Measurements from ENCODE around the gene PPP1R13L.
A peak's percentile ranks its signal among the peaks of the same experiment; 100 is the strongest.

The PPP1R13L gene

DNA sequence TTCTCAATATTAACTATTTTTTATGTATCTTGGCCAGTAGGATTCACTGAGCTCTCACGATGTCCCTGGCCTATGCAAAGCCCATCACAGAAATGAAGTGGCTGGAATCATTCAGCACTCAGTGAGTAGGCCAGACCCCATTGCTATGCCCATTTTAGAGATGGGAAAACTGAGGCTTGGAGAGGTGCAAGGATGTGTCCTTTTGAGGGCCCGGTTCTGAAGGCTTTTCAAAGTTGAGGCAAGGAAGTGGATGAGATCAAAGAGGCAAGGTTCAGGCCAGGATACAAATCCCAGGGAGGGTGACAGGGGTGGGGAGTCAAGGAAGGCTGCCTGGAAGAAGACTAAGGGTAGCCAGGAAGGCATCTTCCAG is 37.5 kb upstream of the PPP1R13L start:
- TF ChIP-seq, protein P1, sequence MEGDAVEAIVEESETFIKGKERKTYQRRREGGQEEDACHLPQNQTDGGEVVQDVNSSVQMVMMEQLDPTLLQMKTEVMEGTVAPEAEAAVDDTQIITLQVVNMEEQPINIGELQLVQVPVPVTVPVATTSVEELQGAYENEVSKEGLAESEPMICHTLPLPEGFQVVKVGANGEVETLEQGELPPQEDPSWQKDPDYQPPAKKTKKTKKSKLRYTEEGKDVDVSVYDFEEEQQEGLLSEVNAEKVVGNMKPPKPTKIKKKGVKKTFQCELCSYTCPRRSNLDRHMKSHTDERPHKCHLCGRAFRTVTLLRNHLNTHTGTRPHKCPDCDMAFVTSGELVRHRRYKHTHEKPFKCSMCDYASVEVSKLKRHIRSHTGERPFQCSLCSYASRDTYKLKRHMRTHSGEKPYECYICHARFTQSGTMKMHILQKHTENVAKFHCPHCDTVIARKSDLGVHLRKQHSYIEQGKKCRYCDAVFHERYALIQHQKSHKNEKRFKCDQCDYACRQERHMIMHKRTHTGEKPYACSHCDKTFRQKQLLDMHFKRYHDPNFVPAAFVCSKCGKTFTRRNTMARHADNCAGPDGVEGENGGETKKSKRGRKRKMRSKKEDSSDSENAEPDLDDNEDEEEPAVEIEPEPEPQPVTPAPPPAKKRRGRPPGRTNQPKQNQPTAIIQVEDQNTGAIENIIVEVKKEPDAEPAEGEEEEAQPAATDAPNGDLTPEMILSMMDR (conservative IDR thresholded peaks at IDR 0.05; ENCODE audit: low read length), result no peak
- TF ChIP-seq EZH2phosphoT487 (IDR thresholded peaks at IDR 0.05; ENCODE audit: borderline replicate concordance), result no peak
- no peak overlapping the region for H3K4me3 ChIP-seq (ENCODE audit: low read length, poor library complexity, severe bottlenecking)
- no peaks in the 10 kb centered on the region for H3K36me3 ChIP-seq (ENCODE audit: insufficient read depth, low read length)
- peaks cover 15% of the 10 kb centered on the region for H3K4me1 ChIP-seq (ENCODE audit: insufficient read depth, low read length, poor library complexity, severe bottlenecking)
- no peaks in the 10 kb centered on the region for H4K20me1 ChIP-seq (ENCODE audit: insufficient read depth, low read length, poor library complexity, severe bottlenecking)
- H3F3A ChIP-seq (ENCODE audit: low read depth), result no peaks in the 10 kb centered on the region
- H3K9me3 ChIP-seq (ENCODE audit: insufficient read depth, low read depth, low read length), result no peaks in the 10 kb centered on the region
- H2AFZ ChIP-seq (ENCODE audit: low read length), result no peak overlapping the region
- H3K79me2 ChIP-seq (ENCODE audit: insufficient read depth, low read length), result no peaks in the 10 kb centered on the region
- H3K27me3 ChIP-seq (ENCODE audit: insufficient read depth, low read length, poor library complexity, severe bottlenecking), result no peaks in the 10 kb centered on the region
- no peaks in the 10 kb centered on the region for H3K9me2 ChIP-seq (replicated peaks; ENCODE audit: low read depth, low read length)
- no peak overlapping the region for H3K9ac ChIP-seq (ENCODE audit: low read depth, low read length, poor library complexity, severe bottlenecking)
- H3K4me2 ChIP-seq (ENCODE audit: low read depth, low read length, poor library complexity, severe bottlenecking), result peak overlapping the region; percentile 91

DNA sequence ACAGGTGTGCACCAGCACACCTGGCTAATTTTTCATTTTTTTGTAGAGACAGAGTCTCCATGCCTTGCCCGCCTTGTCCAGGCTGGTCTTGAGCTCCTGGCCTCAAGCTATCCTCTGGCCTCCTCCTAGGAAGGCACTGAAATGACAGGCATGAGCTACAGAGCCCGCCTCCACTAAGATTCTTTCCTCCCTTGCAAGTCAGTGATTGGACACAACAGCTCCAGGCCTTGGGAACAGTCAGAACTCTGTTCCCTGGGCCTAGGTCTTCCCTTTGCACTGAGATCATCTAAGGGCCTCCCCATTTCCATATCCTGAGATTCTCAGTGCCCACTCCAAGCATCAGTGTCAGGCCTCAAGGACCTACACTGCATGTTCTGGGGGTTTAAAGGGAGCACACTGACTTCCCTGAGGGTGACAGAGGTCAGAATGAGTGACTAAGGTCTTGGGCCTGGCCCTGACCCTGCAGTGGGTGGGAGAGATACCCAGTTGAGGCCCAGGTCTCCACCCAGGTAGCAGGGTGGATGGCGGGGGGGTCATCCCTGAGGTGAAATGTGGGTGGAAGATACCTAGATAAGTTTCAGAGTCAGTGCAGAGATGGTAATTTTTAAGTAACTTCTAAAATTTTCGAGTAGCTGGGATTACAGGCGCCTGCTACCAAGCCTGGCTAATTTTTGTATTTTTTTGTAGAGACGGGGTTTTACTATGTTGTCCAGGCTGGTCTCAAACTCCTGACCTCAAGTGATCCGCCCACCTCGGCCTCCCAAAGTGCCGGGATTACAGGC is 36.2 kb upstream of the PPP1R13L start:
- Histone ChIP-seq H3K9me3 (ENCODE audit: insufficient read depth, low read depth, low read length) (no peaks in the 10 kb centered on the region), H3K9me2 (replicated peaks; ENCODE audit: low read depth, low read length) (no peaks in the 10 kb centered on the region), H3K4me1 (ENCODE audit: insufficient read depth, low read length, poor library complexity, severe bottlenecking) (peaks cover 15% of the 10 kb centered on the region), H3K79me2 (ENCODE audit: insufficient read depth, low read length) (no peaks in the 10 kb centered on the region), H3K9ac (ENCODE audit: low read depth, low read length, poor library complexity, severe bottlenecking) (no peak overlapping the region), H2AFZ (ENCODE audit: low read length) (no peak overlapping the region), H3F3A (ENCODE audit: low read depth) (no peaks in the 10 kb centered on the region), H3K4me2 (ENCODE audit: low read depth, low read length, poor library complexity, severe bottlenecking) (no peak overlapping the region), H4K20me1 (ENCODE audit: insufficient read depth, low read length, poor library complexity, severe bottlenecking) (no peaks in the 10 kb centered on the region), H3K36me3 (ENCODE audit: insufficient read depth, low read length) (no peaks in the 10 kb centered on the region), H3K27me3 (ENCODE audit: insufficient read depth, low read length, poor library complexity, severe bottlenecking) (no peaks in the 10 kb centered on the region), H3K4me3 (ENCODE audit: low read length, poor library complexity, severe bottlenecking) (no peak overlapping the region)
- TF ChIP-seq EZH2phosphoT487 (IDR thresholded peaks at IDR 0.05; ENCODE audit: borderline replicate concordance), result no peak

- Histone ChIP-seq H3K36me3 (ENCODE audit: insufficient read depth, low read length) (no peaks in the 10 kb centered on the region), H3K79me2 (ENCODE audit: insufficient read depth, low read length) (no peaks in the 10 kb centered on the region), H3F3A (ENCODE audit: low read depth) (no peaks in the 10 kb centered on the region), H3K9me2 (replicated peaks; ENCODE audit: low read depth, low read length) (no peaks in the 10 kb centered on the region), H3K9me3 (ENCODE audit: insufficient read depth, low read depth, low read length) (no peaks in the 10 kb centered on the region), H3K4me1 (ENCODE audit: insufficient read depth, low read length, poor library complexity, severe bottlenecking) (peaks cover 15% of the 10 kb centered on the region), H4K20me1 (ENCODE audit: insufficient read depth, low read length, poor library complexity, severe bottlenecking) (no peaks in the 10 kb centered on the region), H3K4me3 (ENCODE audit: low read length, poor library complexity, severe bottlenecking) (peak overlapping the region; percentile 79), H2AFZ (ENCODE audit: low read length) (peak overlapping the region; percentile 83), H3K9ac (ENCODE audit: low read depth, low read length, poor library complexity, severe bottlenecking) (peak overlapping the region; percentile 59), H3K4me2 (ENCODE audit: low read depth, low read length, poor library complexity, severe bottlenecking) (peak overlapping the region; percentile 64), H3K27me3 (ENCODE audit: insufficient read depth, low read length, poor library complexity, severe bottlenecking) (no peaks in the 10 kb centered on the region)
- TF ChIP-seq EZH2phosphoT487 (IDR thresholded peaks at IDR 0.05; ENCODE audit: borderline replicate concordance), result no peak
- TF ChIP-seq, protein P1 (conservative IDR thresholded peaks at IDR 0.05; ENCODE audit: low read length), result no peak
Measured at GRCh38 chr19:45440259-45440638, 35.4 kb upstream of the PPP1R13L start.
